ENCODE measurements around the gene DEFB132. TPM values are rescaled to one million over a fixed set of nuclear protein-coding genes. Genes with fewer than 3 reads are reported as not detected.

Gene DEFB132
- total and polyA plus RNA-seq, 2 donors (not counting 3 experiments of a cell fraction or from before 2014, with no cell fraction given): not detected

DNA sequence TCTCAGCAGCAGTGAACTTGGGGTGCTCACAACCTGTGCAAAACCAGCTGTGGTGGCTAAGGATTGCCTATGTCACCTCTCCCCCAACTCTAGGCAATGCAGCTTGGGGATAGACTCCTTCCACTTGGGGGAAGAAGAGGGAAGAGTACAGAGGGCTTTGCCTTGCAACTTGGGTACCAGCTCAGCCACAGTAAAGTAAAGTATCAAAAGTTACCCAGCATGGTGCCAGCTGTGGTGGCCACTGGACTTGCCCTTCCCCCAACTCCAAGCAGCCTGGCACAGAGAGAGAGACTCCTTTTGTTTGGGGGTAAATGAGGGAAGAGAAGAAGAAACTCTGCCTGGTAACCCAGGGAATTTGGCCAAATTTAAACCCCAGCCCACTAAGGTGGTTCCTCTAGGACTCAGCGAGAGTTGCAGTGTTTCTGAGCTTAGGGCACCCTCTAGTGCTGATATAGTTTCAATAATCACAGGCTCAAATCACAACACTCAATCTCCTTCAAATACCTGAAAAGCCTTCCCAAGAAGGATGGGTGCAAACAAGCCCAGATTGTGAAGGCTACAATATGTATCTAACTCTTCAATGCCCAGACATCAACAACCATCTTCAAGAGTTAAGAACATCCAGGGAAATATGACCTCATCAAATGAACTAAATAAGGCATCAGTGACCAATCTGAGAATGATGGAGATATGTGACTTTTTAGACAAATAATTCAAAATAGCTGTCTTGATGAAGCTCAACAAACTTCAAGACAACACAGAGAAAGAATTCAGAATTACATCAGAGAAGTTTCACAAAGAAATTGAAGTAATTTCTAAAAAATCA lies 38.0 kb upstream of the DEFB132 start:
- TF ChIP-seq MYC (IDR thresholded peaks at IDR 0.05; ENCODE audit: low read depth, low read length): no peak
- TF ChIP-seq FOS (IDR thresholded peaks at IDR 0.05; ENCODE audit: borderline replicate concordance, insufficient read depth, low read length): no peak
- no peak for TF ChIP-seq POLR2A (IDR thresholded peaks at IDR 0.05; ENCODE audit: low read depth, low read length)
- TF ChIP-seq GATA2 (IDR thresholded peaks at IDR 0.05; ENCODE audit: insufficient read depth, insufficient read length, low read depth, low read length): no peak
- ChIA-PET CTCF (interaction anchor here (0.7 to 1.7 kb wide), 5 partner anchors 9 to 111 kb away, joined by 3 to 5 read pairs (median 4); no protein-coding TSS in a partner anchor), POLR2A (no interaction called here)
- Histone ChIP-seq H3K36me3 (ENCODE audit: control insufficient read depth in 2 of 2, extremely low read depth in 1 of 2, insufficient read depth in 2 of 2, low read length in 2 of 2) (no peaks in the 10 kb centered on the region), H3K4me3 (replicated peaks in 1 of 3; ENCODE audit: insufficient read depth in 1 of 3, low read depth in 1 of 3, low read length in 3 of 3) (no peak overlapping the region), H3K9ac (replicated peaks; ENCODE audit: extremely low read depth, insufficient read depth, low read length) (no peak overlapping the region), H3K79me2 (ENCODE audit: control insufficient read depth, insufficient read depth, low read length) (no peaks in the 10 kb centered on the region), H3K4me1 (ENCODE audit: control insufficient read depth, extremely low read depth, insufficient read depth, low read length) (no peaks in the 10 kb centered on the region), H3K4me2 (ENCODE audit: insufficient read depth, low read length) (no peak overlapping the region), H3K9me3 (replicated peaks; ENCODE audit: control insufficient read depth, insufficient read depth, low read length) (no peaks in the 10 kb centered on the region), H3K27ac (ENCODE audit: insufficient read depth, low read depth, low read length) (no peak overlapping the region), H3K27me3 (ENCODE audit: control insufficient read depth in 2 of 2, insufficient read depth in 2 of 2, low read length in 2 of 2) (peaks cover 8 to 24% of the 10 kb centered on the region in 2 experiments), H2AFZ (ENCODE audit: low read depth, low read length) (no peak overlapping the region), H3K9me1 (replicated peaks; ENCODE audit: control insufficient read depth, extremely low read depth, insufficient read depth, low read length) (no peaks in the 10 kb centered on the region), H4K20me1 (replicated peaks; ENCODE audit: control insufficient read depth, extremely low read depth, insufficient read depth, low read length) (no peaks in the 10 kb centered on the region)
- FAIRE-seq: no peak
- BruUV-seq (replicated peaks): no TSS peak
- dilution Hi-C loops (cut with MboI; ENCODE audit: extremely low pct_ligation_motif_present, low sequenced_read_pairs): no loop called here
- intact Hi-C loops (cut with micrococcal nuclease): no loop called here
- peak; percentile 7 for DNase-seq (ENCODE audit: low read depth, low spot score)

DNA sequence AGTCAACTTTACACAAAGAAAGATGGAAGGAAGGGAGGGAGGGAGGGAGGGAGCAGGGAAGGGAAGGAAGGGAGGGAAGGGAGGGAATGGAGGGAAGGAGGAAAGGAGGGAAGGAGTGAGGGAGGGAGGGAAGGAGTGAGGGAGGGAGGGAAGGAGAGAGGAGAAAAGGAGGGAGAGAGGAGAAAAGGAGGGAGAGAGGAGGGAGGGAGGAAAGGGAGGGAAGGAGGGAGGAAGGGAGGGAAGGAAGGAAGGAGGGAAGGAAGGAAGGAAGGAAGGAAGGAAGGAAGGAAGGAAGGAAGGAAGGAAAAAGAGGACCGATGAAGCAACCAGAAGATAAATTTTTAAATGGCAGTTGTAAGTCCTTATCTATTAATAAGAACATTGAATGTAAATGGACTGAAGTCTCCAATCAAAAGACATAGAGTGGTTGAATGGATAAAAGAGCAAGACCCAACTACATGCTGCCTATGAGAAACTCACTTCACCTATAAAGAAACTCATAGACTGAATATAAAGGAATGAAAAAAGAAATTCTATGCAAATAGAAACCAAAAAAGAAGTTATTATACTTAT lies 36.2 kb upstream of the DEFB132 start:
- intact Hi-C loops (cut with micrococcal nuclease): no loop called here

More for the DNA sequence above, 36.2 kb upstream of the DEFB132 start:
- dilution Hi-C loops (cut with MboI; ENCODE audit: extremely low pct_ligation_motif_present, low sequenced_read_pairs): no loop called here
- no peak for TF ChIP-seq EZH2 (IDR thresholded peaks at IDR 0.05; ENCODE audit: borderline replicate concordance, low read depth, low read length, severe bottlenecking)
- TF ChIP-seq, protein P1, sequence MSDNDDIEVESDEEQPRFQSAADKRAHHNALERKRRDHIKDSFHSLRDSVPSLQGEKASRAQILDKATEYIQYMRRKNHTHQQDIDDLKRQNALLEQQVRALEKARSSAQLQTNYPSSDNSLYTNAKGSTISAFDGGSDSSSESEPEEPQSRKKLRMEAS (IDR thresholded peaks at IDR 0.05; ENCODE audit: insufficient read depth, insufficient read length): no peak
- TF ChIP-seq GATA2 (IDR thresholded peaks at IDR 0.05; ENCODE audit: insufficient read depth, insufficient read length, low read depth, low read length): no peak
- TF ChIP-seq POLR2A (IDR thresholded peaks at IDR 0.05; ENCODE audit: low read depth, low read length): no peak
- TF ChIP-seq MYC (IDR thresholded peaks at IDR 0.05; ENCODE audit: low read depth, low read length): no peak
- TF ChIP-seq, protein P2, sequence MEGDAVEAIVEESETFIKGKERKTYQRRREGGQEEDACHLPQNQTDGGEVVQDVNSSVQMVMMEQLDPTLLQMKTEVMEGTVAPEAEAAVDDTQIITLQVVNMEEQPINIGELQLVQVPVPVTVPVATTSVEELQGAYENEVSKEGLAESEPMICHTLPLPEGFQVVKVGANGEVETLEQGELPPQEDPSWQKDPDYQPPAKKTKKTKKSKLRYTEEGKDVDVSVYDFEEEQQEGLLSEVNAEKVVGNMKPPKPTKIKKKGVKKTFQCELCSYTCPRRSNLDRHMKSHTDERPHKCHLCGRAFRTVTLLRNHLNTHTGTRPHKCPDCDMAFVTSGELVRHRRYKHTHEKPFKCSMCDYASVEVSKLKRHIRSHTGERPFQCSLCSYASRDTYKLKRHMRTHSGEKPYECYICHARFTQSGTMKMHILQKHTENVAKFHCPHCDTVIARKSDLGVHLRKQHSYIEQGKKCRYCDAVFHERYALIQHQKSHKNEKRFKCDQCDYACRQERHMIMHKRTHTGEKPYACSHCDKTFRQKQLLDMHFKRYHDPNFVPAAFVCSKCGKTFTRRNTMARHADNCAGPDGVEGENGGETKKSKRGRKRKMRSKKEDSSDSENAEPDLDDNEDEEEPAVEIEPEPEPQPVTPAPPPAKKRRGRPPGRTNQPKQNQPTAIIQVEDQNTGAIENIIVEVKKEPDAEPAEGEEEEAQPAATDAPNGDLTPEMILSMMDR (IDR thresholded peaks at IDR 0.05; ENCODE audit: extremely low read depth in 1 of 2, insufficient read depth in 1 of 2, low read depth in 1 of 2, low read length in 2 of 2): no peak
- no peak for TF ChIP-seq POLR2AphosphoS5 (IDR thresholded peaks at IDR 0.05; ENCODE audit: insufficient read depth, low read depth, low read length)
- TF ChIP-seq FOS (IDR thresholded peaks at IDR 0.05; ENCODE audit: borderline replicate concordance, insufficient read depth, low read length): no peak
- TF ChIP-seq JUN (IDR thresholded peaks at IDR 0.05; ENCODE audit: borderline replicate concordance, insufficient read depth, insufficient read length, low read depth): no peak
- H4K20me1 ChIP-seq (replicated peaks; ENCODE audit: control insufficient read depth, extremely low read depth, insufficient read depth, low read length): no peaks in the 10 kb centered on the region
- ChIA-PET CTCF (no interaction called here), POLR2A (no interaction called here)
- no TSS peak for BruUV-seq (replicated peaks)
- H3K27ac ChIP-seq (ENCODE audit: insufficient read depth, low read depth, low read length): no peak overlapping the region
- H2AFZ ChIP-seq (ENCODE audit: low read depth, low read length): no peak overlapping the region
- H3K4me1 ChIP-seq (ENCODE audit: control insufficient read depth, extremely low read depth, insufficient read depth, low read length): no peaks in the 10 kb centered on the region
- peaks cover 10 to 23% of the 10 kb centered on the region in 2 experiments for H3K27me3 ChIP-seq (ENCODE audit: control insufficient read depth in 2 of 2, insufficient read depth in 2 of 2, low read length in 2 of 2)
- no peak overlapping the region for H3K4me2 ChIP-seq (ENCODE audit: insufficient read depth, low read length)
- no peak overlapping the region for H3K9ac ChIP-seq (replicated peaks; ENCODE audit: extremely low read depth, insufficient read depth, low read length)
- DNase-seq (ENCODE audit: low read depth, low spot score) (no peak), FAIRE-seq (no peak)
- H3K9me3 ChIP-seq (replicated peaks; ENCODE audit: control insufficient read depth, insufficient read depth, low read length): no peaks in the 10 kb centered on the region
- no peaks in the 10 kb centered on the region for H3K36me3 ChIP-seq (ENCODE audit: control insufficient read depth in 2 of 2, extremely low read depth in 1 of 2, insufficient read depth in 2 of 2, low read length in 2 of 2)
- H3K4me3 ChIP-seq (replicated peaks in 1 of 3; ENCODE audit: insufficient read depth in 1 of 3, low read depth in 1 of 3, low read length in 3 of 3): no peak overlapping the region
- H3K9me1 ChIP-seq (replicated peaks; ENCODE audit: control insufficient read depth, extremely low read depth, insufficient read depth, low read length): no peaks in the 10 kb centered on the region
- H3K79me2 ChIP-seq (ENCODE audit: control insufficient read depth, insufficient read depth, low read length): no peaks in the 10 kb centered on the region

All from endothelial cell of umbilical vein (primary cell).